H9 (cell line): ENCODE results near the gene ITGAX. TPM values are rescaled to one million over a fixed set of nuclear protein-coding genes. Genes with fewer than 3 reads are reported as not detected.

Source experiments
- DNase-seq: peaks from one replicate; pipeline ENCODE4 v3.0.0-alpha.2; 2017
- H2AFZ ChIP-seq: one replicate; pipeline ENCODE4 v1.6.1; 2013; ENCODE audit warnings: mild to moderate bottlenecking, low read length, control low read depth, moderate library complexity
- H2AK5ac ChIP-seq: 2 replicates; pipeline ENCODE4 v1.6.1; 2013; ENCODE audit warnings: low read length, control low read depth, mixed read lengths; ENCODE audit not compliant: insufficient read length
- H2BK120ac ChIP-seq: one replicate; pipeline ENCODE4 v1.6.1; 2013; ENCODE audit warnings: low read depth, mild to moderate bottlenecking, low read length, control low read depth, inconsistent platforms; ENCODE audit not compliant: poor library complexity, severe bottlenecking
- H2BK12ac ChIP-seq: 2 replicates; pipeline ENCODE4 v1.6.1; 2013; ENCODE audit warnings: low read length, control low read depth, mixed read lengths, low read depth; ENCODE audit not compliant: insufficient read length
- H2BK15ac ChIP-seq: 2 replicates; pipeline ENCODE4 v1.6.1; 2013; ENCODE audit warnings: low read depth, low read length, control low read depth
- H2BK20ac ChIP-seq: one replicate; pipeline ENCODE4 v1.6.1; 2013; ENCODE audit warnings: low read depth, mild to moderate bottlenecking, low read length, control low read depth, inconsistent platforms; ENCODE audit not compliant: poor library complexity, severe bottlenecking
- H2BK5ac ChIP-seq: 2 replicates; pipeline ENCODE4 v1.6.1; 2013; ENCODE audit warnings: low read length, control low read depth, mixed read lengths; ENCODE audit not compliant: insufficient read length
- H3K14ac ChIP-seq: 2 replicates; pipeline ENCODE4 v1.6.1; 2013; ENCODE audit warnings: low read length, control low read depth; ENCODE audit not compliant: insufficient read depth
- H3K18ac ChIP-seq: 2 replicates; pipeline ENCODE4 v1.6.1; 2013; ENCODE audit warnings: low read depth, mild to moderate bottlenecking, mixed read lengths, low read length, control low read depth; ENCODE audit not compliant: insufficient read length
- H3K23ac ChIP-seq: 2 replicates; pipeline ENCODE4 v1.6.1; 2013; ENCODE audit warnings: low read length, control low read depth, mixed read lengths, low read depth; ENCODE audit not compliant: insufficient read length
- H3K23me2 ChIP-seq: 2 replicates; pipeline ENCODE4 v1.6.1; 2013; ENCODE audit warnings: low read depth, mild to moderate bottlenecking, mixed read lengths, low read length, control low read depth; ENCODE audit not compliant: insufficient read length, poor library complexity, severe bottlenecking
- H3K27ac ChIP-seq: 2 replicates; pipeline ENCODE4 v1.5.1; 2013; ENCODE audit warnings: low read length, control low read depth, mixed read lengths, low read depth; ENCODE audit not compliant: insufficient read length
- H3K27me3 ChIP-seq: 2 replicates; pipeline ENCODE4 v1.6.1; 2013; ENCODE audit warnings: low read length, control low read depth, inconsistent platforms; ENCODE audit not compliant: insufficient read depth
- H3K4ac ChIP-seq: 2 replicates; pipeline ENCODE4 v1.6.1; 2013; ENCODE audit warnings: low read depth, mild to moderate bottlenecking, control low read depth, inconsistent platforms, low read length, moderate library complexity
- H3K4me1 ChIP-seq: 2 replicates; pipeline ENCODE4 v1.6.1; 2013; ENCODE audit warnings: low read length, control low read depth, inconsistent platforms; ENCODE audit not compliant: insufficient read depth
- H3K4me2 ChIP-seq: 2 replicates; pipeline ENCODE4 v1.6.1; 2013; ENCODE audit warnings: low read length, control low read depth, mixed read lengths; ENCODE audit not compliant: insufficient read length, insufficient read depth
- H3K56ac ChIP-seq: 2 replicates; pipeline ENCODE4 v1.6.1; 2013; ENCODE audit warnings: low read depth, mild to moderate bottlenecking, mixed read lengths, low read length, control low read depth; ENCODE audit not compliant: insufficient read length
- H3K79me1 ChIP-seq: 2 replicates; pipeline ENCODE4 v1.6.1; 2013; ENCODE audit warnings: low read depth, mild to moderate bottlenecking, moderate library complexity, low read length, control low read depth, inconsistent platforms; ENCODE audit not compliant: insufficient read depth, poor library complexity, severe bottlenecking
- H3K79me2 ChIP-seq: 2 replicates; pipeline ENCODE4 v1.6.1; 2013; ENCODE audit warnings: low read length, control low read depth, inconsistent platforms; ENCODE audit not compliant: insufficient read depth
- H3K9ac ChIP-seq: 2 replicates; pipeline ENCODE4 v1.6.1; 2013; ENCODE audit warnings: low read length, control low read depth, mixed read lengths; ENCODE audit not compliant: insufficient read length; ENCODE audit errors: extremely low read depth
- H3K9me3 ChIP-seq: one replicate; pipeline ENCODE4 v1.6.1; 2013; ENCODE audit warnings: low read depth, low read length, inconsistent platforms; ENCODE audit not compliant: control insufficient read depth
- H3T11ph ChIP-seq: one replicate; pipeline ENCODE4 v1.6.1; 2013; ENCODE audit warnings: mild to moderate bottlenecking, low read length, control low read depth, inconsistent platforms
- H4K20me1 ChIP-seq: one replicate; pipeline ENCODE4 v1.6.1; 2013; ENCODE audit not compliant: control insufficient read depth, insufficient read length, insufficient read depth
- H4K5ac ChIP-seq: 2 replicates; pipeline ENCODE4 v1.6.1; 2013; ENCODE audit warnings: low read depth, mild to moderate bottlenecking, mixed read lengths, low read length, control low read depth; ENCODE audit not compliant: insufficient read length
- H4K8ac ChIP-seq: replicated peaks from 2 replicates; pipeline ENCODE4 v1.6.1; 2013; ENCODE audit warnings: low read length, control low read depth, mixed read lengths, low read depth; ENCODE audit not compliant: insufficient read length
- H4K91ac ChIP-seq: 2 replicates; pipeline ENCODE4 v1.6.1; 2013; ENCODE audit warnings: low read depth, mild to moderate bottlenecking, moderate library complexity, mixed read lengths, low read length, control low read depth; ENCODE audit not compliant: insufficient read length
- H3K27ac Mint-ChIP-seq, 3 experiments: 2 replicates in 2 of 3; 3 replicates in 1 of 3; pipeline ENCODE4 v1.8.0; 2020 to 2021; ENCODE audit warnings: mixed read lengths in 3 of 3, mild to moderate bottlenecking in 1 of 3, moderate library complexity in 1 of 3
- H3K27me3 Mint-ChIP-seq: 2 replicates; pipeline ENCODE4 v1.8.0; 2021; ENCODE audit warnings: low read depth, mild to moderate bottlenecking, moderate library complexity, mixed read lengths
- H3K36me3 Mint-ChIP-seq, 3 experiments: 2 replicates in 2 of 3; 3 replicates in 1 of 3; pipeline ENCODE4 v1.8.0; 2020 to 2021; ENCODE audit warnings: low read depth in 3 of 3, mixed read lengths in 3 of 3; ENCODE audit not compliant: insufficient read depth in 1 of 3
- H3K4me1 Mint-ChIP-seq, 2 experiments: 2 replicates each; pipeline ENCODE4 v1.8.0; 2020; ENCODE audit warnings: mixed read lengths in 2 of 2
- H3K4me3 Mint-ChIP-seq, 2 experiments: 2 replicates in 1 of 2; 3 replicates in 1 of 2; pipeline ENCODE4 v1.8.0; 2020 to 2021; ENCODE audit warnings: mild to moderate bottlenecking in 2 of 2, mixed read lengths in 2 of 2, moderate library complexity in 1 of 2
- H3K9me3 Mint-ChIP-seq, 2 experiments: 2 replicates in 1 of 2; 3 replicates in 1 of 2; pipeline ENCODE4 v1.8.0; 2020; ENCODE audit warnings: mild to moderate bottlenecking in 2 of 2, mixed read lengths in 2 of 2, moderate library complexity in 1 of 2
- WGBS: extraction: QIAGEN DNeasy Blood & Tissue Kit; methylation state at CpG from one replicate; pipeline ENCODE4 v1.1.7; 2013; ENCODE audit warnings: missing lambda C conversion rate, low lambda C conversion rate, mixed read lengths; ENCODE audit not compliant: insufficient read length; ENCODE audit errors: extremely low coverage; 5-methylcytosine and 5-hydroxymethylcytosine counted together
- total RNA-seq: library from RNA; stranded (reverse); gene quantifications from 2 replicates; pipeline ENCODE4 v1.2.1, GENCODE V29; 2021
- TF ChIP-seq, protein P1 (sequence below): fragments of 200-600 bp; sonication (generic); conservative IDR thresholded peaks from 3 replicates; pipeline ENCODE4 v1.8.0; 2021; ENCODE audit warnings: antibody characterized with exemption, mild to moderate bottlenecking

Gene ITGAX
- total RNA-seq, 1 experiment from 2014 or later = 0.28 TPM

GRCh38 chr16:31382485-31383161 is 27.6 kb downstream of the ITGAX start:
- no peaks in the 10 kb centered on the region for H3K9me3 ChIP-seq
- no peaks in the 10 kb centered on the region for H3K79me2 ChIP-seq
- no peak overlapping the region for H4K5ac ChIP-seq
- no peaks in the 10 kb centered on the region for H3K27me3 ChIP-seq
- no peak overlapping the region for H2BK20ac ChIP-seq
- no peak overlapping the region for H3K56ac ChIP-seq
- peaks cover 9 to 11% of the 10 kb centered on the region in 2 experiments for H3K4me1 Mint-ChIP-seq
- H2BK5ac ChIP-seq = no peak overlapping the region
- no CpG with 5 or more reads among the region's 14 CpGs for WGBS
- no peak overlapping the region; a peak in 1 of 7 replicates for H3K27ac Mint-ChIP-seq
- no peak overlapping the region for H2BK120ac ChIP-seq
- H2BK12ac ChIP-seq = no peak overlapping the region
- DNase-seq = peak; percentile 83
- H3K18ac ChIP-seq = no peak overlapping the region
- no peak overlapping the region for H3K9ac ChIP-seq
- H3K4me3 Mint-ChIP-seq = peak overlapping the region in 1 of 2 experiments; percentile 50; a peak in 2 of 5 replicates
- H2BK15ac ChIP-seq = no peak overlapping the region
- TF ChIP-seq, protein P1, sequence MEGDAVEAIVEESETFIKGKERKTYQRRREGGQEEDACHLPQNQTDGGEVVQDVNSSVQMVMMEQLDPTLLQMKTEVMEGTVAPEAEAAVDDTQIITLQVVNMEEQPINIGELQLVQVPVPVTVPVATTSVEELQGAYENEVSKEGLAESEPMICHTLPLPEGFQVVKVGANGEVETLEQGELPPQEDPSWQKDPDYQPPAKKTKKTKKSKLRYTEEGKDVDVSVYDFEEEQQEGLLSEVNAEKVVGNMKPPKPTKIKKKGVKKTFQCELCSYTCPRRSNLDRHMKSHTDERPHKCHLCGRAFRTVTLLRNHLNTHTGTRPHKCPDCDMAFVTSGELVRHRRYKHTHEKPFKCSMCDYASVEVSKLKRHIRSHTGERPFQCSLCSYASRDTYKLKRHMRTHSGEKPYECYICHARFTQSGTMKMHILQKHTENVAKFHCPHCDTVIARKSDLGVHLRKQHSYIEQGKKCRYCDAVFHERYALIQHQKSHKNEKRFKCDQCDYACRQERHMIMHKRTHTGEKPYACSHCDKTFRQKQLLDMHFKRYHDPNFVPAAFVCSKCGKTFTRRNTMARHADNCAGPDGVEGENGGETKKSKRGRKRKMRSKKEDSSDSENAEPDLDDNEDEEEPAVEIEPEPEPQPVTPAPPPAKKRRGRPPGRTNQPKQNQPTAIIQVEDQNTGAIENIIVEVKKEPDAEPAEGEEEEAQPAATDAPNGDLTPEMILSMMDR = peak; percentile 96
- no peaks in the 10 kb centered on the region for H4K20me1 ChIP-seq
- no peak overlapping the region for H3K4ac ChIP-seq
- H3K4me1 ChIP-seq = no peaks in the 10 kb centered on the region
- H3K36me3 Mint-ChIP-seq = no peaks in the 10 kb centered on the region
- H3K27me3 Mint-ChIP-seq = peaks cover 8% of the 10 kb centered on the region
- no peaks in the 10 kb centered on the region; a peak in 2 of 5 replicates for H3K9me3 Mint-ChIP-seq
- H4K8ac ChIP-seq = no peak overlapping the region
- no peak overlapping the region for H2AFZ ChIP-seq
- H4K91ac ChIP-seq = no peak overlapping the region
- no peak overlapping the region for H3T11ph ChIP-seq
- no peaks in the 10 kb centered on the region for H3K79me1 ChIP-seq
- no peak overlapping the region for H3K23ac ChIP-seq
- H3K27ac ChIP-seq = no peak overlapping the region
- no peaks in the 10 kb centered on the region for H3K23me2 ChIP-seq
- no peak overlapping the region for H3K14ac ChIP-seq
- no peak overlapping the region for H2AK5ac ChIP-seq
- no peak overlapping the region for H3K4me2 ChIP-seq
